Kidney (tissue), 14 donors: Measurements from ENCODE around the gene COX15. TPM values are rescaled to one million over a fixed set of nuclear protein-coding genes. Genes with fewer than 3 reads are reported as not detected.

Experiments
- DNase-seq, 5 donors: peaks; one replicate each; pipeline ENCODE4 v3.0.0-alpha.2; 2013 to 2020
- FAIRE-seq: peaks from 2 replicates; lab custom pipeline; 2012; peaks lifted over from hg19 to GRCh38; lab: Jason Lieb, UNC
- H3K27ac ChIP-seq, 2 donors: one replicate each; pipeline ENCODE4 v1.7.0; 2013; ENCODE audit warnings: low read depth in 2 of 2, low read length in 2 of 2, inconsistent platforms in 1 of 2
- H3K27me3 ChIP-seq: one replicate; pipeline ENCODE4 v1.7.1; 2013; ENCODE audit warnings: low read length, inconsistent platforms; ENCODE audit not compliant: control insufficient read depth, insufficient read depth
- H3K36me3 ChIP-seq, 3 donors: one replicate each; pipeline versions ENCODE4 v1.7.0 to v1.7.1; 2013; ENCODE audit warnings: low read length in 3 of 3, control low read depth in 1 of 3, inconsistent platforms in 1 of 3; ENCODE audit not compliant: insufficient read depth in 3 of 3, control insufficient read depth in 2 of 3
- H3K4me1 ChIP-seq, 3 donors: one replicate each; pipeline versions ENCODE4 v1.7.0 to v1.7.1; 2013; ENCODE audit warnings: low read length in 3 of 3, inconsistent platforms in 1 of 3, low read depth in 1 of 3; ENCODE audit not compliant: control insufficient read depth in 2 of 3, insufficient read depth in 2 of 3
- H3K4me3 ChIP-seq, 3 donors: one replicate each; pipeline versions ENCODE4 v1.7.0 to v1.8.1; 2013; ENCODE audit warnings: low read length in 3 of 3, control low read depth in 1 of 3, inconsistent platforms in 1 of 3
- H3K9ac ChIP-seq, 3 donors: one replicate each; pipeline versions ENCODE4 v1.7.0 to v1.7.1; 2013; ENCODE audit warnings: low read length in 3 of 3, control low read depth in 1 of 3, inconsistent platforms in 1 of 3
- H3K9me3 ChIP-seq, 3 donors: one replicate each; pipeline versions ENCODE4 v1.7.0 to v1.7.1; 2013; ENCODE audit warnings: low read length in 3 of 3, control low read depth in 1 of 3, inconsistent platforms in 1 of 3; ENCODE audit not compliant: control insufficient read depth in 2 of 3, insufficient read depth in 1 of 3
- CTCF ChIP-seq: IDR thresholded peaks from 3 replicates; pipeline ENCODE4 v1.5.1; 2012; ENCODE audit warnings: mild to moderate bottlenecking, moderate library complexity, borderline replicate concordance; ENCODE audit not compliant: insufficient read depth; ENCODE audit errors: extremely low read depth
- intact Hi-C: fragments of 100-400 bp; cut with DNase I; formaldehyde crosslinking; loops from one replicate; pipeline ENCODE4 v1.11.1; 2022
- polyA plus RNA-seq: library from polyadenylated mRNA; stranded (reverse); fragments of 350-450 nt; fragmentation: Illumina TruSeq; extraction: RNeasy Lipid Tissue Mini Kit (QIAGEN cat#74804); gene quantifications from one replicate; pipeline ENCODE4 v1.2.3, GENCODE V29; 2014; ENCODE audit warnings: low read depth, low replicate concordance; ENCODE audit not compliant: insufficient read depth
- total RNA-seq: library from RNA; stranded (reverse); fragmentation: NEBNext Ultra II Directional; extraction: Animal tissue kit (Norgen Biotek cat#: 25700); gene quantifications from one replicate; pipeline ENCODE4 v1.2.1, GENCODE V29; 2021
- donor health status: control.
- donor health status: control.
- donor health status: control.
- donor health status: control.
- donor health status: control.
- donor health status: DM: yes; HTN: yes; CAD: no.
- donor health status: Normal renal cell carcinoma (clear cell type).

Gene COX15
- total and polyA plus RNA-seq, 2 donors from 2014 or later = 30.9 to 40.4 TPM

- Histone ChIP-seq H3K27me3 (no peaks in the 10 kb centered on the region), H3K9me3 (no peaks in the 10 kb centered on the region), H3K4me3 (no peak overlapping the region), H3K9ac (no peak overlapping the region), H3K27ac (no peak overlapping the region), H3K4me1 (peaks cover 0 to 2% (median 0%) of the 10 kb centered on the region in 3 donors), H3K36me3 (peaks cover 4 to 18% (median 10%) of the 10 kb centered on the region in 3 donors)
- FAIRE-seq (no peak), DNase-seq (no peak)
- intact Hi-C loops = no loop called here
- TF ChIP-seq CTCF = no peak
Measured at GRCh38 chr10:99689461-99689860, 42.5 kb downstream of the COX15 start.

- DNase-seq = peak in 1 of 5 donors; percentile 33
- Histone ChIP-seq H3K4me3 (no peak overlapping the region), H3K9me3 (no peaks in the 10 kb centered on the region), H3K9ac (no peak overlapping the region), H3K27ac (peak overlapping the region in 1 of 2 donors; percentile 5), H3K36me3 (peaks cover 0 to 6% (median 0%) of the 10 kb centered on the region in 3 donors), H3K27me3 (no peaks in the 10 kb centered on the region), H3K4me1 (peaks cover 0 to 7% (median 2%) of the 10 kb centered on the region in 3 donors)
- intact Hi-C loops = no loop called here
- no peak for FAIRE-seq
- no peak for TF ChIP-seq CTCF
Measured at GRCh38 chr10:99685597-99685967, 46.3 kb downstream of the COX15 start.

GRCh38 chr10:99682752-99683151, 49.2 kb downstream of the COX15 start:
- DNase-seq (no peak), FAIRE-seq (no peak)
- Histone ChIP-seq H3K27me3 (no peaks in the 10 kb centered on the region), H3K27ac (no peak overlapping the region), H3K9me3 (no peaks in the 10 kb centered on the region), H3K4me3 (no peak overlapping the region), H3K9ac (no peak overlapping the region), H3K36me3 (peaks cover 0 to 8% (median 0%) of the 10 kb centered on the region in 3 donors), H3K4me1 (peaks cover 0 to 11% (median 2%) of the 10 kb centered on the region in 3 donors)
- peak; percentile 26 for TF ChIP-seq CTCF
- intact Hi-C loops = no loop called here

Other genes with a start within 250 kb of the COX15 start
- gene NKX2-3, start 199.2 kb downstream of the COX15 start, total RNA-seq = not detected
- gene NKX2-3, start 199.2 kb downstream of the COX15 start, polyA plus RNA-seq = not detected
- gene SLC25A28, start 111.7 kb downstream of the COX15 start, total RNA-seq = 43.0 TPM
- 57.1 TPM for gene SLC25A28, start 111.7 kb downstream of the COX15 start, polyA plus RNA-seq
- gene ENTPD7, start 72.6 kb downstream of the COX15 start, total RNA-seq = 16.1 TPM
- 1.4 TPM for gene ENTPD7, start 72.6 kb downstream of the COX15 start, polyA plus RNA-seq
- gene CUTC, start 107 bp upstream of the COX15 start, total RNA-seq = 16.5 TPM
- 19.1 TPM for gene CUTC, start 107 bp upstream of the COX15 start, polyA plus RNA-seq
- gene ABCC2, start 50.5 kb upstream of the COX15 start, total RNA-seq = 2.3 TPM
- gene ABCC2, start 50.5 kb upstream of the COX15 start, polyA plus RNA-seq = 15.4 TPM